Panc1 (cell line): ENCODE measurements around the gene MRPS16. TPM values are rescaled to one million over a fixed set of nuclear protein-coding genes. Genes with fewer than 3 reads are reported as not detected.

Experiments
- ATAC-seq: fragments of 200-7000 bp; cut with Tn5 transposase; 2 replicates; pipeline ENCODE4 v1.9.1; 2020; ENCODE audit warnings: mild to moderate bottlenecking, moderate library complexity
- BruUV-seq: library from RNA; stranded (reverse); fragments of 400-500 nt; replicated peaks from 2 replicates; lab custom pipeline; 2021; lab: Mats Ljungman, UMichigan
- CTCF ChIA-PET: fragments of 300-600 bp; sonication (Branson Sonifier 250); formaldehyde crosslinking; loops from one replicate; lab custom pipeline; 2022; ENCODE audit warnings: antibody characterized with exemption; lab: Charles Lee
- POLR2A ChIA-PET: fragments of 300-600 bp; sonication (Branson Sonifier 250); formaldehyde crosslinking; loops from one replicate; lab custom pipeline; 2022; ENCODE audit warnings: antibody characterized with exemption; lab: Charles Lee
- DNase-seq: peaks from one replicate; pipeline ENCODE4 v3.0.0-alpha.2; 2010; ENCODE audit warnings: low read depth, low spot score
- H3K27ac ChIP-seq: 2 replicates; pipeline ENCODE4 v1.5.1; 2011; ENCODE audit warnings: mild to moderate bottlenecking, low read length, inconsistent platforms
- H3K27me3 ChIP-seq: fragments of 200-500 bp; sonication (Bioruptor generic); 2 replicates; pipeline ENCODE4 v1.6.0; 2014; ENCODE audit warnings: low read length, inconsistent platforms; ENCODE audit not compliant: control insufficient read depth, insufficient read depth
- H3K36me3 ChIP-seq: fragments of 200-500 bp; sonication (Bioruptor generic); 2 replicates; pipeline ENCODE4 v1.5.1; 2014; ENCODE audit warnings: inconsistent platforms, mild to moderate bottlenecking, low read length, moderate library complexity; ENCODE audit not compliant: control insufficient read depth, insufficient read depth
- H3K4me1 ChIP-seq: 2 replicates; pipeline ENCODE4 v1.5.1; 2011; ENCODE audit warnings: inconsistent platforms, mild to moderate bottlenecking, low read length, moderate library complexity; ENCODE audit not compliant: control insufficient read depth, insufficient read depth
- H3K4me3 ChIP-seq, 2 experiments: 2 replicates each; pipeline ENCODE4 v1.5.1; 2011 to 2012; ENCODE audit warnings: low read depth in 2 of 2, low read length in 2 of 2, mild to moderate bottlenecking in 2 of 2, inconsistent platforms in 1 of 2, moderate library complexity in 1 of 2
- H3K9me3 ChIP-seq: fragments of 200-500 bp; sonication (Bioruptor generic); 2 replicates; pipeline ENCODE4 v1.5.1; 2014; ENCODE audit warnings: low read depth, mild to moderate bottlenecking, inconsistent platforms, low read length, moderate library complexity; ENCODE audit not compliant: control insufficient read depth, insufficient read depth
- CTCF ChIP-seq: fragments of 450-650 bp; IDR thresholded peaks from 2 replicates; pipeline ENCODE4 v1.5.1; 2017; ENCODE audit warnings: mild to moderate bottlenecking
- POLR2AphosphoS5 ChIP-seq: IDR thresholded peaks from 2 replicates; pipeline ENCODE4 v1.6.1; 2012; ENCODE audit warnings: mild to moderate bottlenecking, low read depth, low read length, moderate library complexity
- REST ChIP-seq, 2 experiments: IDR thresholded peaks; 2 replicates each; pipeline ENCODE4 v1.6.1; 2011 to 2012; ENCODE audit warnings: low read depth in 2 of 2, control low read depth in 1 of 2, low read length in 1 of 2, mild to moderate bottlenecking in 1 of 2, moderate library complexity in 1 of 2; ENCODE audit not compliant: insufficient read depth in 1 of 2
- SIN3A ChIP-seq: IDR thresholded peaks from 2 replicates; pipeline ENCODE4 v1.6.1; 2012; ENCODE audit warnings: low read depth, mild to moderate bottlenecking, low read length, moderate library complexity, borderline replicate concordance; ENCODE audit not compliant: insufficient read depth
- TCF7L2 ChIP-seq: IDR thresholded peaks from 2 replicates; pipeline ENCODE4 v1.6.1; 2011; ENCODE audit warnings: mild to moderate bottlenecking, low read depth, low read length, inconsistent platforms
- in situ Hi-C: cut with HindIII; loops from 2 replicates; pipeline ENCODE4 v1.10.0; 2016; ENCODE audit warnings: low sequenced_read_pairs, low pct_unique_long_range_greater_than_20kb
- intact Hi-C: fragments of 100-400 bp; cut with micrococcal nuclease; formaldehyde crosslinking; loops from one replicate; pipeline ENCODE4 v1.10.0; 2022; ENCODE audit not compliant: unreplicated experiment
- total RNA-seq: library from RNA; stranded (reverse); gene quantifications from one replicate; pipeline ENCODE4 v1.2.1, GENCODE V29; 2021; ENCODE audit not compliant: unreplicated experiment

The MRPS16 gene
- total RNA-seq, 1 experiment from 2014 or later, result 199 TPM

- ATAC-seq, result no peak
- no peak overlapping the region for H3K4me3 ChIP-seq
- DNase-seq, result no peak
- in situ Hi-C loops, result no loop called here
- no peaks in the 10 kb centered on the region for H3K9me3 ChIP-seq
- H3K4me1 ChIP-seq, result no peaks in the 10 kb centered on the region
- BruUV-seq, result no TSS peak
- CTCF ChIA-PET, result no interaction called here
- no peaks in the 10 kb centered on the region for H3K27me3 ChIP-seq
- H3K27ac ChIP-seq, result no peak overlapping the region
- intact Hi-C loops, result no loop called here
- POLR2A ChIA-PET, result interaction anchor here (0.6 to 1.1 kb wide), 2 partner anchors 13 to 24 kb away, joined by 3 to 12 read pairs; partner anchors contain the start of gene DNAJC9
- TF ChIP-seq TCF7L2, result no peak
- no peak for TF ChIP-seq POLR2AphosphoS5
- no peak for TF ChIP-seq CTCF
- TF ChIP-seq REST (IDR thresholded peaks at IDR 0.05; ENCODE audit: insufficient read depth in 1 of 2, low read depth in 2 of 2, low read length in 1 of 2), result no peak
- no peak for TF ChIP-seq SIN3A
- peaks cover 20% of the 10 kb centered on the region for H3K36me3 ChIP-seq
Measured at GRCh38 chr10:73233883-73234282, 18.6 kb downstream of the MRPS16 start.

- no peaks in the 10 kb centered on the region for H3K27me3 ChIP-seq
- ChIA-PET CTCF (no interaction called here), POLR2A (no interaction called here)
- H3K4me1 ChIP-seq, result no peaks in the 10 kb centered on the region
- peaks cover 15% of the 10 kb centered on the region; the same call in 1 of the 2 replicates for H3K36me3 ChIP-seq
- no peak overlapping the region for H3K27ac ChIP-seq
- H3K9me3 ChIP-seq, result no peaks in the 10 kb centered on the region
- DNase-seq, result no peak
- no peak overlapping the region for H3K4me3 ChIP-seq
- no peak; the same call in 1 of the 2 replicates for ATAC-seq
- in situ Hi-C loops, result no loop called here
- TF ChIP-seq TCF7L2 (no peak), SIN3A (no peak), REST (IDR thresholded peaks at IDR 0.05; ENCODE audit: insufficient read depth in 1 of 2, low read depth in 2 of 2, low read length in 1 of 2) (no peak), CTCF (peak; percentile 51), POLR2AphosphoS5 (no peak)
- intact Hi-C loops, result no loop called here
- no TSS peak for BruUV-seq
Measured at GRCh38 chr10:73232887-73233286, 19.6 kb downstream of the MRPS16 start.
